ENCODE measurements around the gene STARD13.
A peak's percentile ranks its signal among the peaks of the same experiment; 100 is the strongest.

GRCh38 chr13:33228648-33229445, 56.7 kb downstream of the STARD13 start:
- TF ChIP-seq, protein P1, sequence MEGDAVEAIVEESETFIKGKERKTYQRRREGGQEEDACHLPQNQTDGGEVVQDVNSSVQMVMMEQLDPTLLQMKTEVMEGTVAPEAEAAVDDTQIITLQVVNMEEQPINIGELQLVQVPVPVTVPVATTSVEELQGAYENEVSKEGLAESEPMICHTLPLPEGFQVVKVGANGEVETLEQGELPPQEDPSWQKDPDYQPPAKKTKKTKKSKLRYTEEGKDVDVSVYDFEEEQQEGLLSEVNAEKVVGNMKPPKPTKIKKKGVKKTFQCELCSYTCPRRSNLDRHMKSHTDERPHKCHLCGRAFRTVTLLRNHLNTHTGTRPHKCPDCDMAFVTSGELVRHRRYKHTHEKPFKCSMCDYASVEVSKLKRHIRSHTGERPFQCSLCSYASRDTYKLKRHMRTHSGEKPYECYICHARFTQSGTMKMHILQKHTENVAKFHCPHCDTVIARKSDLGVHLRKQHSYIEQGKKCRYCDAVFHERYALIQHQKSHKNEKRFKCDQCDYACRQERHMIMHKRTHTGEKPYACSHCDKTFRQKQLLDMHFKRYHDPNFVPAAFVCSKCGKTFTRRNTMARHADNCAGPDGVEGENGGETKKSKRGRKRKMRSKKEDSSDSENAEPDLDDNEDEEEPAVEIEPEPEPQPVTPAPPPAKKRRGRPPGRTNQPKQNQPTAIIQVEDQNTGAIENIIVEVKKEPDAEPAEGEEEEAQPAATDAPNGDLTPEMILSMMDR (IDR thresholded peaks at IDR 0.05; ENCODE audit: insufficient read depth, low read length, poor library complexity, severe bottlenecking) = peak; percentile 88
- TF ChIP-seq EZH2phosphoT487 (conservative IDR thresholded peaks at IDR 0.05; ENCODE audit: low read length) = no peak
